TTC549 (cell line): ENCODE measurements around the gene TBC1D23.

ENCODE experiments used
- FAIRE-seq: peaks from 2 replicates; lab custom pipeline; 2012; peaks lifted over from hg19 to GRCh38; lab: Jason Lieb, UNC

Gene TBC1D23

GRCh38 chr3:100354850-100355249 lies 94.1 kb downstream of the TBC1D23 start:
- FAIRE-seq: no peak

- no peak for FAIRE-seq
These were observed 97.6 kb downstream of the TBC1D23 start for GRCh38 chr3:100358413-100358812.

DNA sequence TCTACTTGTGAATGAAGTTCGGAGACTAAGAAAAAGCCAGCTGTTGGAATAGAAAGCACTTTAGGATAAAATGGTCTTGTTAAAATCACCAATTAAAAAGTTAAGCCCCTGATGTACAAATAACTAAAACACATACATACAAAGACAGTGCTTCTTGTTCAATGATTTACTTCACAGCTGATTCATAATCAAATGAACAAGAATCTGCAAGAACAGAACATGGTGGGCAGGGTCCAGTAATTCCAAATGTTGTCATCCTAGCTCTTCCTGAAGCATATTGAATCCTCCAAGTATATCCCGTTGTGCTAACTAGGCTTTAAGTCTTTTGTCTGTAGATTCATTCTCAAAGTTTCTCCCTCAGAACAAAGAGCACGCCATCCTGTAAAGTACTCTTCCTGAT lies 98.2 kb downstream of the TBC1D23 start:
- no peak for FAIRE-seq

DNA sequence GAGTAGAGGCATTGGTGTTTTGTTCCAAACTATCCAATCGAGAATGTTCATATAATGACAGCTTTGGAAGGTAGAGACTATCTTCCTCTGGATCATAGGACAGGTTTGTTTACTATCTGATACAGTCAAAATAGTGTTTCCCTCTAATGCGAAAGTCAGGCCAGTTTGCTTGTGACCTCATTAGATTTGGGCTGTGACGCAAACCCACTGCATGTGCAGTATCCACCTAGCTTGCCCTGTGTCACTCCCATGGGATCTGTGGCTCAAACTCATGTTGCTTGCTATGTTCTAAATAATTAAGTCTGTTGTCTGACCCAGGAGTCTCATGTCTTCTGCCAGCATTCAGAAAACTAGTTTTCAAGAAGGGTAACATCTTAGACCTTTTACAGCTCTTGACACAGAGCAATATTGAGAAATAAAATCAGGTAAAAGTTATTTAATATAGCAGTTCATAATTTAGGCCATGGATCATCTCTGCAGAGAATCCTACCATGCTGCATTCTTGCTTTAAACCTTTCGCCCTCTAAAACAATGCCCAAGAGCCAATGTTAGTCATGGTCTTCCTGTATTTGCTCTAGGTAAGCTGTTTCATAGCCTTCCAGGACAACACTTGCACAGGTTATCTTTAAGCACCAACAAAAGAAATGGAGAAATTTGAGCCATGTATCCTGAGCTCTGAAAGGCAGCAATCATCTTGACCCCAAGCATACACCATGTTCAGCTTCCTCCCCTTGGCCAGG lies 100.1 kb downstream of the TBC1D23 start:
- FAIRE-seq: no peak

GRCh38 chr3:100361897-100362296 lies 101.1 kb downstream of the TBC1D23 start:
- FAIRE-seq: no peak

DNA sequence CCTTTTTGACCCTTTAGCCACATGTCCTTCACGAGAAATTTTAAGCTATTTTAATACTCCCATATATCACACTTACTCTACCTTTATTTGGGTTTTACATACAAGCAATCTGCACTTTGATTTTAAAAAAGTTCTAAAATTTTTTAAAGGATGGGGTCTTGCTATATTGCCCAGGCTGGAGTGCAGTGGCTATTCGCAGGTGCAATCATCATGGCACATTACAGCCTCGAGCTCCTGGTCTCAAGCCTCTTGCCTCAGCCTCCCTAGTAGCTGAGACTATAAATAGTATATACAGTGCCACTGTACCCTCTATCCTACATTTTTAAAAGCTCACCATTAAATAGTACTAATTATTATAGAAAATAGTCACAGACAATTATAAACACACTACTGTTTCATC lies 103.6 kb downstream of the TBC1D23 start:
- no peak for FAIRE-seq

DNA sequence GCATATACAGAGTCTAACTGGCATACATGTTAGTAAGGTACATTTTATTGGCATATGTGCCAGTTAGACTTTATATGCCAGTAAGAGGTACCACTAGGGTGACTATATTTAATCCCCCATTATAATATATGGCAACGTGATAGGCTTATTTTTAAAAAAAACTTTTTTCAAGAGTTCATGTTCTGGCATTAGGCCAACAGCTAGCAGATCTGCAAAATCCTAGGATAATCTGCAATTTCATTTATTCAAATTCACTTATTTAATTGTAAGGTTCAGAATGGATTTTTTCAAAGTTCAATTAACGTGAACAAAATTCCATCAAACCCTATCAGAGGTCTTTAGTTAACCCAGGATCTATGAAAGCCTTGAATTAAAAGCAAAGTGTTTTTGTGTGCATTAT lies 105.6 kb downstream of the TBC1D23 start:
- no peak for FAIRE-seq

GRCh38 chr3:100368441-100368840 lies 107.6 kb downstream of the TBC1D23 start:
- FAIRE-seq: no peak

- FAIRE-seq: no peak
These were observed 110.0 kb downstream of the TBC1D23 start for GRCh38 chr3:100370756-100371155.

DNA sequence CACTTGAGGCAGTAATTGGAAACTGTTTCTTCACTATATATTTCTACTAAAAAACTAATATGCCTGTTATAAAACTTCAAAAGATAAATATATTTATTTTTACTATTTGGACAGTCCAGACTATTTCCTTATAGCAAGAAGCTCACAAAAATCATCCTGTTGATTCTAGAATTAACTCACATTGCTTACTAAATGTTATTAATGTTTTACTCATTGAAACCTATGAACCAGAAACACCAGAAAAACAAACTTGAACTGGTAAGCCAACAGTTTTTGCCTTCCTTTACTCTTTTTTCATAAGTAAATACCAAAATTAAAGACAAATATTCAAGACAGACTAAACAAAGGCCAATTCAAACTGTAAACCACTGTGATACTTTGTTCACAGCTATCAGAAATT lies 113.7 kb downstream of the TBC1D23 start:
- no peak for FAIRE-seq
